ENCODE measurements around the gene CYP27B1. TPM values are rescaled to one million over a fixed set of nuclear protein-coding genes. Genes with fewer than 3 reads are reported as not detected.

CYP27B1 gene
- total and polyA plus RNA-seq, 2 donors from 2014 or later = 3.5 to 33.4 TPM

GRCh38 chr12:57765698-57766463 lies 997 bp downstream of the CYP27B1 start:
- Histone ChIP-seq H3K4me1 (ENCODE audit: control insufficient read depth in 2 of 3, insufficient read depth in 2 of 3, low read depth in 1 of 3, low read length in 3 of 3) (peaks cover 0 to 27% (median 17%) of the 10 kb centered on the region in 3 donors), H3K4me3 (ENCODE audit: low read length in 3 of 3) (peak overlapping the region; percentile 3 to 59 (median 55)), H3K27ac (ENCODE audit: low read depth in 2 of 2, low read length in 2 of 2) (peak overlapping the region; percentile 16 to 27), H3K9me3 (ENCODE audit: control insufficient read depth in 2 of 3, insufficient read depth in 1 of 3, low read length in 3 of 3) (no peaks in the 10 kb centered on the region), H3K36me3 (ENCODE audit: control insufficient read depth in 2 of 3, insufficient read depth in 3 of 3, low read length in 3 of 3) (peaks cover 0 to 5% (median 0%) of the 10 kb centered on the region in 3 donors), H3K9ac (ENCODE audit: low read length in 3 of 3) (peak overlapping the region in 2 of 3 donors; percentile 34 to 42), H3K27me3 (ENCODE audit: control insufficient read depth, insufficient read depth, low read length) (peaks cover 30% of the 10 kb centered on the region)
- no peak for TF ChIP-seq CTCF (IDR thresholded peaks at IDR 0.05; ENCODE audit: borderline replicate concordance, extremely low read depth, insufficient read depth)
- intact Hi-C loops (cut with DNase I) = no loop called here
- DNase-seq (peak in 2 of 5 donors; percentile 17 to 54), FAIRE-seq (no peak)

- H3K4me1 ChIP-seq (ENCODE audit: control insufficient read depth in 2 of 3, insufficient read depth in 2 of 3, low read depth in 1 of 3, low read length in 3 of 3) = peaks cover 0 to 27% (median 17%) of the 10 kb centered on the region in 3 donors
- TF ChIP-seq CTCF (IDR thresholded peaks at IDR 0.05; ENCODE audit: borderline replicate concordance, extremely low read depth, insufficient read depth) = peak; percentile 16
- DNase-seq (peak in 4 of 5 donors; percentile 40 to 80 (median 54)), FAIRE-seq (no peak)
- peak overlapping the region in 2 of 3 donors; percentile 55 to 59 for H3K4me3 ChIP-seq (ENCODE audit: low read length in 3 of 3)
- peak overlapping the region; percentile 27 to 57 for H3K27ac ChIP-seq (ENCODE audit: low read depth in 2 of 2, low read length in 2 of 2)
- peaks cover 30% of the 10 kb centered on the region for H3K27me3 ChIP-seq (ENCODE audit: control insufficient read depth, insufficient read depth, low read length)
- intact Hi-C loops (cut with DNase I) = no loop called here
- H3K9me3 ChIP-seq (ENCODE audit: control insufficient read depth in 2 of 3, insufficient read depth in 1 of 3, low read length in 3 of 3) = no peaks in the 10 kb centered on the region
- H3K36me3 ChIP-seq (ENCODE audit: control insufficient read depth in 2 of 3, insufficient read depth in 3 of 3, low read length in 3 of 3) = peaks cover 0 to 5% (median 0%) of the 10 kb centered on the region in 3 donors
- H3K9ac ChIP-seq (ENCODE audit: low read length in 3 of 3) = peak overlapping the region in 2 of 3 donors; percentile 18 to 42
Observed at GRCh38 chr12:57765003-57765697, 1.7 kb downstream of the CYP27B1 start.

GRCh38 chr12:57764662-57765002 lies 2.2 kb downstream of the CYP27B1 start:
- Histone ChIP-seq H3K27me3 (ENCODE audit: control insufficient read depth, insufficient read depth, low read length) (peaks cover 30% of the 10 kb centered on the region), H3K36me3 (ENCODE audit: control insufficient read depth in 2 of 3, insufficient read depth in 3 of 3, low read length in 3 of 3) (peaks cover 0 to 5% (median 0%) of the 10 kb centered on the region in 3 donors), H3K9ac (ENCODE audit: low read length in 3 of 3) (no peak overlapping the region), H3K4me1 (ENCODE audit: control insufficient read depth in 2 of 3, insufficient read depth in 2 of 3, low read depth in 1 of 3, low read length in 3 of 3) (peaks cover 0 to 27% (median 17%) of the 10 kb centered on the region in 3 donors), H3K27ac (ENCODE audit: low read depth in 2 of 2, low read length in 2 of 2) (peak overlapping the region; percentile 10 to 57), H3K4me3 (ENCODE audit: low read length in 3 of 3) (peak overlapping the region in 2 of 3 donors; percentile 55 to 59), H3K9me3 (ENCODE audit: control insufficient read depth in 2 of 3, insufficient read depth in 1 of 3, low read length in 3 of 3) (no peaks in the 10 kb centered on the region)
- intact Hi-C loops (cut with DNase I) = no loop called here
- DNase-seq (peak in 2 of 5 donors; percentile 37 to 63), FAIRE-seq (no peak)
- no peak for TF ChIP-seq CTCF (IDR thresholded peaks at IDR 0.05; ENCODE audit: borderline replicate concordance, extremely low read depth, insufficient read depth)

All from kidney (tissue), 14 donors.